NCI-H82 (cell line): Measurements from ENCODE around the gene CCL11.

Source experiments
- DNase-seq: peaks from one replicate; lab custom pipeline; 2025; lab: John Stamatoyannopoulos, UW

CCL11 gene

DNA sequence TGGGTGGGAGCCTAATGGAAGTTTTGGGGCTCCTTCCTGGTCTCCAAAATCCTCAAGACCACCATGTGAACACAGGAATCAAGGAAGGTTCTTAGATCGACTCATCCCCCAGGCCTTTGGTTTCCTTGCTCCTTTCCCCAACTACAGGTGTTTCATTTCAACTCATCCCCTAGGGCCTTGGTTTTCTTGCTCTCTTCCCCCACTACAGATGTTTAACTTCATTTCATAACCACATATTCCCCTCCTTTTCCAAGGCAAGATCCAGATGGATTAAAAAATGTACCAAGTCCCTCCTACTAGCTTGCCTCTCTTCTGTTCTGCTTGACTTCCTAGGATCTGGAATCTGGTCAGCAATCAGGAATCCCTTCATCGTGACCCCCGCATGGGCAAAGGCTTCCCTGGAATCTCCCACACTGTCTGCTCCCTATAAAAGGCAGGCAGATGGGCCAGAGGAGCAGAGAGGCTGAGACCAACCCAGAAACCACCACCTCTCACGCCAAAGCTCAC, at the start of gene CCL11:
CCL11 (plus strand) TSS at position 457 of the 507 bp plus-strand sequence. CDS start 67 bp downstream, outside the sequence.
- no peak for DNase-seq

DNA sequence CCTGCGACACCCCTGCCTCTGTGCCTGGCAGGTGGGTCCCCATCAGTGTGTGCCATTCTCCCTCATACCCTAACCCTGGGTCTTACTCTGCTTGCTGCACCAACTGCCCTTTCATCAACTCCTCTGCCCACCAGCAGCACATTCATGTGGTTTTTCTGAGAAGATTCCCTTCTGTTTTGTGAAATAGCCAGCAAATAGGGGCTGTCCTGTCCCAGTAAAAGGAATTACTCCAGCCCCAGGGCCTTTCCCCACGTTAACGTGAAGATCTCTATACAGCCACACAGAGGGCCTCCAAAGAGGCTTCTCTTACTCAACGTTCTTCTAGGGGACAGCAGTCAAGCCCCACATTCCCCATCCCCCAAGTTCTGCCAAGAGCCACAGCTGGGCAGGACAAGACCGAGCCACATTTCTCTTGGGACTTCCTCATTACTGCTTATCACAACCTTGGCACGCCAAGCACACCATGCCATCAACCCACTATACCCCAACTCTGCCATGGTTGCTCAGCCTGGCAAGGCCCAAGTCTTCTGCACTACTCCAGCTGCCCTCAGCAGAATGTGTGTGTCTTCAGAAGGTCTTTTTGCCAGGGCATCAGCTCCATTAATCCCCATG, 49.2 kb upstream of the CCL11 start:
- no peak for DNase-seq

DNA sequence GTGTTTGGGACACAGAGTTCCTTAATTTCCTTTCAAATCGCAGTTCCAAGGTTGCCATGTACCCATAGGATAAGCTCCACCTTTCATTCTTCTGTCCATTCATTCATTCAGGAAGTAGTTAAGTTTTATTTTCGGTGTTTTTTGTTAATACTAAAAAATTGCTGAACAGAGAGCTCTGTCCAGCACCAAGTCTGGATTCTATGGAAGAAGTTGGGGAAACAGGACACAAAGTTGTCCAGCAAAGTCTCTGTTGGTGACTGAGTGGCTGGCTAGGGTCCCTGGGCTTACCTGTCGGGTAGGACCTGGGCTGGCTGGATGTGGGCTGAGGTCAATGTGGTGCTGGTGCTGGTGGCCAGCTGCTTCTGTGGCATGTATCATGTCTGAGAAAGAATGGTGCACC, 48.1 kb upstream of the CCL11 start:
- DNase-seq: no peak

DNA sequence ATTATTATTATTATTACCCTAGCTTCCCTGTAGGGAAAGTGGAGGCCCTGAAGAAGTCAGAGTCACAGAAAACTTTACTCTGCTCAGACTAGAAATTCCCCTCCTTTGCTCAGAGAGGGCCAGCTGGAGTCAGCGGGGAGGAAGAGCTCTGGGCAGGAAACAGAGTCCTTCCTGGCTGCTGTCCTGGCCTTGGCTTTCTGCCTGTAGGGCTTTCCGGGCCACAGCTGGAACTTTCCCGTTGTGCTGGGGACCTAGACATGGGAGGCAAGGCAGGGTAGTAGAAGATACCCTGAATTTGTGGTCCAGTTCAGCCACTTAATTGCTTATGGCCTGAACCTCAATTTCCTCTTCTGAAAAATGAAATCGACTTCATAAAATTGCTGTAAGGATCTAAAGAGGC, 44.5 kb upstream of the CCL11 start:
- no peak for DNase-seq

DNA sequence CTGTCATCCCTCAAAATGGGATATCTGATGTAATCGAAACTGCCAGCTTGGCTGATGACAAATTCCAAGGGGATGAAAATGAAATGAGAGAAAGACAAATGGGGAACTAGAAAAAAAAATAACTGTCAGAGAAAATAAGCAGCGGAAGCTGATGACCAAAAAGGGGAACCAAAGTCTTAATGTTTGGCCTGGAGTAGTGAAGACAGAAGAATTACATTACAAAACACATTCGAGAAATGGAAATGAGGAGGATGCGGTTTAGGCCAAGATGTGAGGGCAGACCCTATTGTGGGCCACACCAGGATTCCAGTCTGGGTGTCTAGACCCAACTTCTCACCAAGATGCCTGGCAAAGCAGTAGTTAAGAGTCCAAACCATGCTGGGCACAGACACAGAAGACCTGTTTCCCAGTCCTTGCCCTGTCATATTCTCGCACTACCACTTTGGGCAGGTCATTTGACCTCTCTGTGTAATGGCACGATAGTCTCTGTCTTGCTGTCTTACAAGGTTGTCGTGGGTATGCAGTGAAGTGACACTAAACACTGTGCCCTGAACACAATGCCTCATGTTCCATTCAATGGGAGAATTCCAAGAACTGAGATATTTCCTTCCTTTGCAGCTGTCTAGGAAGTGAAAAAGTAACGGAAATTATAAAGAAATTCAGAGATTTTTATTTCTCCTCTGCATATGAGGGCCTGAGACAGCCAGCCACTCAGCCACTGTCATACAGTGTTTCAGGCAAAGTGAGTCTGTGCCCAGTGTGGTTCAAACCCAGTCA, 42.8 kb upstream of the CCL11 start:
- no peak for DNase-seq

- DNase-seq: no peak
Observed at GRCh38 chr17:34243364-34244320, 41.9 kb upstream of the CCL11 start.

DNA sequence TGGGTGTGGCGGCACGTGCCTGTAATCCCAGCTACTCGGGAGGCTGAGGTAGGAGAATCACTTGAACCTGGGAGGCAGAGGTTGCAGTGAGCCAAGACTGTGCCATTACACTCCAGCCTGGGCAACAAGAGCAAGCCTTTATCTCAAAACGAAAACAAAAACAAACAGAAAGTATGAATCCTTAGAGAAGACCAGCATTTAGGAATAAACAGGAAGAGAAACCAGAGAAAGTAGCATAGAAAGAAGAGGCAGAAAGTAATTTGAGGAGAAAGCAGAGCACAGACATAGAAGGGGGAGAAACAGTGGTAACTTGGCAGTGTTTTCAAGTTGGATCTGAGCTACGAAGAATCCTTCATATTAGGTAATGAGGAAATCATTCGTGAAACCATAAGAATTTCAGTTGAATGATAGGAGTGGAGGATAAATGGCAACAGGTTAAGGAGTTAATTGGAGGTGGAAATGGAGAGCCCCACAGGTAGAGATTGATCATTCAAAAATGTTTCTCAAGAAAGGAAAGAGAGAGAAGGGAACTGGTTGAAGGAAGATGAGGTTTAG, 40.1 kb upstream of the CCL11 start:
- no peak for DNase-seq

DNA sequence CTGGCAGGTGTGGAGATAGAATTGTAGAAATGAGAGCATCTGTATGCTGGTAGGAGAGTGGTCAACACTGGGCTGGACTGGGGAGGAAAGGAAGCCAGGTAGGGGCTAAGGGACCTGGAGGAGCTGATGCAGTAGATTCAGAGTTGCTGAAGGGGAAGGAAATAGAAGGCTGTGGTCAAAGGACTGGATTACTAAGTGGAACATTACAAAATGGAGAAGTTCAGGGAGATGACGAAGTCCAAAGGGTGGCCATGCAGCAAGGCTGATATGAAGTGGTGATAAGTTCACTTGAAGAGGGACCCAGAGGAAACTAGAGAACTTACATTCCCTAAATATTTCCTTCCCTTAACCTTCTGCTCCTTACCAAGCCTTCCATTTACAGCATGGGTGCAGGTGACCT, 39.1 kb upstream of the CCL11 start:
- DNase-seq: no peak

GRCh38 chr17:34246881-34247280, 38.7 kb upstream of the CCL11 start:
- no peak for DNase-seq

DNA sequence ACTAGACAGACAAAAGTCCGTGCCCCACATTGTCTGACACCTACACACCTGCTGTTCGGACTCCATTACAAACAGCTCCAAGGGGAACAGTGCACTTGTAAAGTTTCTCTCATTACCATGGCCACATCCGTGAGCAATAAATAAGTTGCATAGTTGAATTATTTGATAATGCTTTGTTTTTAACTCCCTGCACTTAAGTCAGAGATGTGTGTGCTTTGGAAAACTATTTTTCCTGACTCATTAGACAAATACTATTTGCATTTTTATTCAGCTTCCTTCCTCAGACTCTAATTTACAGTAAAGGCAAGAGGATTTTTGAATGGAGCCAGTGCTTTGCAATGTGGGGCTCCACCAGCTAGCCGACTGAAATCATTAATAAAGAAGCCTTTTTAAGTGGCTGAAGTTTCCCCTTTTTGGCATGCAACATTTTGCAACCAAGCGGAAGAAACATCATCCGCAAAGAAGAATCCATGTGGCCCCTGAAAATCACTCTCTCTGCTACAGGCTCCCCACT, 37.0 kb upstream of the CCL11 start:
- DNase-seq: no peak

DNA sequence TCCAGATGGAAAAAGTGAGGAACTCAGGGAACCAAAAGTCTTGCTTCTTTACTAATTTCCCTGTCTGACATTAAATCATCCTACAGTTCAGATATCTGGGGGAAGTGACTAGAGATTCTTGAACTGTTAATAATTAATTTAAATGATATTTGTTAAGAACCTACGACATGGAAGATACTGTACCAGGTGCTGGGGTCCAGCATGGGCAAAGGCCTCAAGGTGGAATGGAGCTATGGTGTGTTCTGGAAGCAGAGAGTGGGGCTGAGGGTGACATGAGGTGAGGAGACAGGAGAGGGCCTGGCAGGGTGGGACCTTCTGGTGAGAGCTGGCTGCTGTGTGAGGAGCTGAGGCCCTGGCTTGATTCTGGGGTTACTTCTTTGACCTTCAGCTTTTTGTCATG, 36.5 kb upstream of the CCL11 start:
- no peak for DNase-seq

DNA sequence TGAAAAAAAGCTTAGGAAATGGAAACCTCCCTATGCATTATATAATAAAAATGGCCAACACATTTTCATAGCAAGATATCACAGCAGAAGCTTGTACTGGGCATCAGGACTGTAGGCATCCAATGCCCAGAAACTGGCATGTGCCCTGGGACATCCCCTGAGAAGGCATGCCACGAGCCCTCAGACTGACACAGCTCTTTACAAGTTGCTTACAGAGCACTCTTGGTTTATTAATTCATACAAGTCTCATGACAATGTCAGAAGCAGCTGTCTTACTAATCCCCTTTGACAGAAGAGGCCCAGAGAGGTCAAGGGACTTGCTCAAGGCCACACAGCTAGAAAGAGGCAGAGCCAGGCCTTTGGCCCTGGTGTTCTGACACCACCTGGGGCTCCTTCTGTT, 36.1 kb upstream of the CCL11 start:
- DNase-seq: no peak

GRCh38 chr17:34251186-34251585, 34.4 kb upstream of the CCL11 start:
- DNase-seq: no peak

- no peak for DNase-seq
Observed at GRCh38 chr17:34252095-34252443, 33.5 kb upstream of the CCL11 start.

DNA sequence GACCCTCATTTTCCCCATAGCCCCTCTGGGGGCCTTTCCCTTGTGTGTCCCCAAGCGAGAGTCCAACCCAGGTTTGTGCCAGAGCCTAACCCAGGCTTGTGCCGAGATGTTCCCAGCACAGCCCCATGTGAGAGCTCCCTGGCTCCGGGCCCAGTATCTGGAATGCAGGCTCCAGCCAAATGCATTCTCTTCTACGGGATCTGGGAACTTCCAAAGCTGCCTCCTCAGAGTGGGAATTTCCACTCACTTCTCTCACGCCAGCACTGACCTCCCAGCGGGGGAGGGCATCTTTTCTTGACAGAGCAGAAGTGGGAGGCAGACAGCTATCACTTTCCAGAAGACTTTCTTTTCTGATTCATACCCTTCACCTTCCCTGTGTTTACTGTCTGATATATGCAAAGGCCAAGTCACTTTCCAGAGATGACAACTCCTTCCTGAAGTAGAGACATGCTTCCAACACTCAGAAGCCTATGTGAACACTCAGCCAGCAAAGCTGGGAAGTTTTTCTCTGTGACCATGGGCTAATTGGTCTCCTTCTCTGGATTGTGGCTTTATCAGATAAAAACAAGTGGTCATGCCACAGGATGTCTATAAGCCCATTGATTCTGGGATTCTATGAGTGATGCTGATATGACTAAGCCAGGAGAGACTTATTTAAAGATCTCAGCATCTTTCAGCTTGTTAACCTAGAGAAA, 33.0 kb upstream of the CCL11 start:
- no peak for DNase-seq

DNA sequence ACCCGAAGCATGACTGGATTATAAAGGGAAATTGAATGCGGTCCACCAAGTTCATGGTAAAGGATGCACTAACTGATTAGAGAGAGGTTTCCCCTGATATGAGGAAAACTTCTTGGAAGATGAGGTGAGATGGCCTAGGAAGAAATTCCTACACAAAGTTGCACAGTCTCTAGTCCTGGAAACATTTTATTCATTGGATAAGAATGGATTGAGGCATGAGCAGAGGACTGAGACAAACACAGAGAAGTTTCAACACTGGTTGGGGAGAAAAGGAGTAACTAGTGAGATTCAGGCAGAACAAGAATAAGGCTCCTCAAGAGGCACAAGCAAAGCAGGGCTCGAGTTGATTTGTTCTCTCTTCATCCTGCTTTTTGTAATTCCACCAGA, 32.4 kb upstream of the CCL11 start:
- no peak for DNase-seq

DNA sequence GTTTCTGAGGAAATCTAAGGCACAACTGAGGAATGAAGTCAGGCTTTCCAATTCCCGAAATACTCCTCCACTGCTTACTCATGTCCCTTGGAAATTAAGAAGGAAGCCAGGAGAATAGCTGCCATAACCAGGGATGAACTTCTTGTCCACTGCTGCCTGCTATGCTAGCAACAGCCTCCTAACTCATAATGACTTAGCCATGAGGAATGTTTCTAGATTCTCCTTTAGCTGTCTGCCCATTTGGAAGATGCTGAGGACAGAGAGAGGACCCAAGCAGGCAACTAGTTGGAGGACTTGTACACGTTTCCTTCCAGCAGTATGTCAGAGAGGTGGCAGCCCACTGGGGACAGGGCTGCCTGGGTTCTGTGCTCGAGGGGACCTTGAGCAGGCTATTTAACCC, 31.4 kb upstream of the CCL11 start:
- DNase-seq: no peak

DNA sequence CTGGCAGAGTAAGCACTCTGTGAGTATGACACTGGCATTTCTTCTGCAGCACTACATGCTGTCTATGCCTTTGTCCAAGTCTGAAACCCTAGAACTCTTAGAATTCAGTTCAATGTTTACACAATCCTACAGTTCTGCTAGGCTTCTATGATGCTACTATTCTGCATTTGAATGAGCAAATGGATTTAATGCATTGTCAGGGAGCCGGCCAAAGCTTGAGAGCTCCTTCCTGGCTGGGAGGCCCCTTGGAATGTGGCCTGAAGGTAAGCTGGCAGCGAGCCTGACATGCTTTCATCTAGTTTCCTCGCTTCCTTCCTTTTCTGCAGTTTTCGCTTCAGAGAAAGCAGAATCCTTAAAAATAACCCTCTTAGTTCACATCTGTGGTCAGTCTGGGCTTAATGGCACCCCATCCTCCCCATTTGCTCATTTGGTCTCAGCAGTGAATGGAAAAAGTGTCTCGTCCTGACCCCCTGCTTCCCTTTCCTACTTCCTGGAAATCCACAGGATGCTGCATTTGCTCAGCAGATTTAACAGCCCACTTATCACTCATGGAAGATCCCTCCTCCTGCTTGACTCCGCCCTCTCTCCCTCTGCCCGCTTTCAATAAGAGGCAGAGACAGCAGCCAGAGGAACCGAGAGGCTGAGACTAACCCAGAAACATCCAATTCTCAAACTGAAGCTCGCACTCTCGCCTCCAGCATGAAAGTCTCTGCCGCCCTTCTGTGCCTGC, 30.7 kb upstream of the CCL11 start, which contains the start of gene CCL2:
CCL2 (plus strand) TSS at position 635 of the 730 bp plus-strand sequence; CDS start at position 700, 65 bp downstream.
- DNase-seq: peak; percentile 63

DNA sequence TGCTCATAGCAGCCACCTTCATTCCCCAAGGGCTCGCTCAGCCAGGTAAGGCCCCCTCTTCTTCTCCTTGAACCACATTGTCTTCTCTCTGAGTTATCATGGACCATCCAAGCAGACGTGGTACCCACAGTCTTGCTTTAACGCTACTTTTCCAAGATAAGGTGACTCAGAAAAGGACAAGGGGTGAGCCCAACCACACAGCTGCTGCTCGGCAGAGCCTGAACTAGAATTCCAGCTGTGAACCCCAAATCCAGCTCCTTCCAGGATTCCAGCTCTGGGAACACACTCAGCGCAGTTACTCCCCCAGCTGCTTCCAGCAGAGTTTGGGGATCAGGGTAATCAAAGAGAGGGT, 30.2 kb upstream of the CCL11 start:
- no peak for DNase-seq

DNA sequence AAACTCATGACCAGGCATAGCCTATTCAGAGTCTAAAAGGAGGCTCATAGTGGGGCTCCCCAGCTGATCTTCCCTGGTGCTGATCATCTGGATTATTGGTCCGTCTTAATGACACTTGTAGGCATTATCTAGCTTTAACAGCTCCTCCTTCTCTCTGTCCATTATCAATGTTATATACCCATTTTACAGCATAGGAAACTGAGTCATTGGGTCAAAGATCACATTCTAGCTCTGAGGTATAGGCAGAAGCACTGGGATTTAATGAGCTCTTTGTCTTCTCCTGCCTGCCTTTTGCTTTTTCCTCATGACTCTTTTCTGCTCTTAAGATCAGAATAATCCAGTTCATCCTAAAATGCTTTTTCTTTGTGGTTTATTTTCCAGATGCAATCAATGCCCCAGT, 29.7 kb upstream of the CCL11 start:
- DNase-seq: no peak
